SU-DHL-6 (cell line): ENCODE results near the gene CCND1.

Experiments used
- H2AFZ ChIP-seq: fragments of 200-600 bp; sonication (generic); 2 replicates; pipeline ENCODE4 v1.6.1; 2014; ENCODE audit warnings: low read depth, mild to moderate bottlenecking, moderate library complexity, mixed read lengths, antibody characterized with exemption, low read length; ENCODE audit not compliant: severe bottlenecking
- H3F3A ChIP-seq: fragments of 200-600 bp; shearing (Covaris generic); 2 replicates; pipeline ENCODE4 v1.6.0; 2016; ENCODE audit warnings: antibody characterized with exemption, mild to moderate bottlenecking; ENCODE audit not compliant: insufficient read depth
- H3K27ac ChIP-seq: fragments of 200-600 bp; sonication (generic); 2 replicates; pipeline ENCODE4 v1.5.1; 2016; ENCODE audit warnings: low read depth, mild to moderate bottlenecking, low read length, moderate library complexity, mixed read lengths
- H3K27me3 ChIP-seq: fragments of 200-600 bp; sonication (generic), shearing (Covaris generic); 2 replicates; pipeline ENCODE4 v1.6.0; 2014; ENCODE audit warnings: mild to moderate bottlenecking, low read length
- H3K36me3 ChIP-seq: fragments of 200-600 bp; sonication (generic); 2 replicates; pipeline ENCODE4 v1.6.1; 2014; ENCODE audit warnings: mild to moderate bottlenecking, low read length, mixed read lengths
- H3K4me2 ChIP-seq: fragments of 300-600, 200-600 bp; shearing (Covaris generic), sonication (generic); 2 replicates; pipeline ENCODE4 v1.6.0; 2014; ENCODE audit warnings: low read length, low read depth, mild to moderate bottlenecking; ENCODE audit not compliant: poor library complexity, severe bottlenecking
- H3K4me3 ChIP-seq: fragments of 200-600 bp; sonication (generic); 2 replicates; pipeline ENCODE4 v1.5.1; 2014; ENCODE audit warnings: antibody characterized with exemption, low read length, mild to moderate bottlenecking, mixed read lengths; ENCODE audit not compliant: insufficient read depth, poor library complexity, severe bottlenecking
- H3K79me2 ChIP-seq: fragments of 200-600 bp; sonication (generic); 2 replicates; pipeline ENCODE4 v1.6.1; 2014; ENCODE audit warnings: mild to moderate bottlenecking, low read length, moderate library complexity; ENCODE audit not compliant: insufficient read depth
- H3K9ac ChIP-seq: fragments of 200-600 bp; sonication (generic); 2 replicates; pipeline ENCODE4 v1.7.0; 2014; ENCODE audit warnings: mild to moderate bottlenecking, low read length
- H3K9me2 ChIP-seq: fragments of 200-600 bp; sonication (generic); replicated peaks from 2 replicates; pipeline ENCODE4 v1.6.1; 2014; ENCODE audit warnings: low read length; ENCODE audit not compliant: insufficient read depth
- H3K9me3 ChIP-seq: fragments of 200-600 bp; sonication (generic); 2 replicates; pipeline ENCODE4 v1.6.1; 2014; ENCODE audit warnings: low read length, mixed read lengths; ENCODE audit not compliant: insufficient read depth
- H4K20me1 ChIP-seq: fragments of 200-600 bp; sonication (generic); 2 replicates; pipeline ENCODE4 v1.6.1; 2014; ENCODE audit warnings: low read depth, mild to moderate bottlenecking, antibody characterized with exemption, low read length, moderate library complexity, mixed read lengths
- CTCF ChIP-seq: fragments of 200-600 bp; sonication (generic); IDR thresholded peaks from one replicate; pipeline ENCODE4 v1.5.1; 2017; ENCODE audit warnings: antibody characterized with exemption, mild to moderate bottlenecking, low read length, moderate library complexity; ENCODE audit not compliant: insufficient read depth, poor library complexity, severe bottlenecking
- EZH2phosphoT487 ChIP-seq: fragments of 200-600 bp; sonication (generic), shearing (Covaris generic); conservative IDR thresholded peaks from 2 replicates; pipeline ENCODE4 v1.6.1; 2018; ENCODE audit warnings: mild to moderate bottlenecking, antibody characterized with exemption, low read length, moderate library complexity, mixed read lengths

CCND1 gene

GRCh38 chr11:69703453-69703767, 62.5 kb downstream of the CCND1 start:
- H2AFZ ChIP-seq, result no peak overlapping the region
- H3K79me2 ChIP-seq, result no peaks in the 10 kb centered on the region
- no peak overlapping the region for H3K27ac ChIP-seq
- no peaks in the 10 kb centered on the region for H3F3A ChIP-seq
- no peak overlapping the region for H3K4me3 ChIP-seq
- no peaks in the 10 kb centered on the region for H3K9me2 ChIP-seq
- H4K20me1 ChIP-seq, result no peaks in the 10 kb centered on the region
- H3K27me3 ChIP-seq, result no peaks in the 10 kb centered on the region
- H3K36me3 ChIP-seq, result no peaks in the 10 kb centered on the region
- no peak overlapping the region for H3K9ac ChIP-seq
- TF ChIP-seq EZH2phosphoT487 (no peak), CTCF (no peak)
- no peak overlapping the region for H3K4me2 ChIP-seq
- no peaks in the 10 kb centered on the region for H3K9me3 ChIP-seq
